Mucosa of stomach (tissue), 1 donor: Measurements from ENCODE around the gene ABHD17A.

Source experiments
- H3K27me3 ChIP-seq: one replicate; pipeline ENCODE4 v1.7.0; 2013; ENCODE audit warnings: mild to moderate bottlenecking, low read length; ENCODE audit not compliant: control insufficient read depth, insufficient read depth
- H3K36me3 ChIP-seq: one replicate; pipeline ENCODE4 v1.7.0; 2013; ENCODE audit warnings: low read length; ENCODE audit not compliant: control insufficient read depth, insufficient read depth
- H3K4me1 ChIP-seq: one replicate; pipeline ENCODE4 v1.7.0; 2013; ENCODE audit warnings: mild to moderate bottlenecking, low read length; ENCODE audit not compliant: control insufficient read depth, insufficient read depth
- H3K4me3 ChIP-seq: one replicate; pipeline ENCODE4 v1.7.0; 2013; ENCODE audit warnings: low read length
- H3K9ac ChIP-seq: one replicate; pipeline ENCODE4 v1.7.0; 2013; ENCODE audit warnings: mild to moderate bottlenecking, low read length, moderate library complexity
- H3K9me3 ChIP-seq: one replicate; pipeline ENCODE4 v1.7.0; 2013; ENCODE audit warnings: mild to moderate bottlenecking, low read length, moderate library complexity; ENCODE audit not compliant: control insufficient read depth
- donor health status: Pancreatic carcinoma.

The ABHD17A gene

GRCh38 chr19:1865172-1866010, 19.9 kb downstream of the ABHD17A start:
- Histone ChIP-seq H3K4me3 (peak overlapping the region; percentile 25), H3K4me1 (peaks cover 22% of the 10 kb centered on the region), H3K9me3 (no peaks in the 10 kb centered on the region), H3K36me3 (no peaks in the 10 kb centered on the region), H3K27me3 (no peaks in the 10 kb centered on the region), H3K9ac (peak overlapping the region; percentile 69)

- Histone ChIP-seq H3K27me3 (no peaks in the 10 kb centered on the region), H3K36me3 (no peaks in the 10 kb centered on the region), H3K4me1 (peaks cover 30% of the 10 kb centered on the region), H3K9ac (peak overlapping the region; percentile 69), H3K4me3 (peak overlapping the region; percentile 25), H3K9me3 (no peaks in the 10 kb centered on the region)
These were observed 20.7 kb downstream of the ABHD17A start for GRCh38 chr19:1864480-1865171.

- Histone ChIP-seq H3K36me3 (no peaks in the 10 kb centered on the region), H3K9ac (peak overlapping the region; percentile 69), H3K9me3 (no peaks in the 10 kb centered on the region), H3K4me1 (peaks cover 38% of the 10 kb centered on the region), H3K4me3 (peak overlapping the region; percentile 25), H3K27me3 (no peaks in the 10 kb centered on the region)
These were observed 21.4 kb downstream of the ABHD17A start for GRCh38 chr19:1863638-1864479.

- H3K4me3 ChIP-seq: peak within 1 kb of the TSS; percentile 31
These were observed 22.0 kb downstream of the ABHD17A start, which contains the start of gene KLF16 for GRCh38 chr19:1863328-1863637. TSS of gene KLF16 (minus strand) at chr19:1863579. CDS start at chr19:1863497, 82 bp downstream.

GRCh38 chr19:1862424-1863327, 22.6 kb downstream of the ABHD17A start:
- Histone ChIP-seq H3K4me1 (peaks cover 50% of the 10 kb centered on the region), H3K9me3 (no peaks in the 10 kb centered on the region), H3K27me3 (no peaks in the 10 kb centered on the region), H3K4me3 (peak overlapping the region; percentile 31), H3K36me3 (no peaks in the 10 kb centered on the region), H3K9ac (peak overlapping the region; percentile 71)

More at GRCh38 chr19:1863328-1863637, 22.0 kb downstream of the ABHD17A start, which contains the start of gene KLF16:
- Histone ChIP-seq H3K36me3 (no peaks in the 10 kb centered on the region), H3K9ac (peak within 1 kb of the TSS; percentile 71), H3K9me3 (no peaks in the 10 kb centered on the region), H3K27me3 (no peaks in the 10 kb centered on the region), H3K4me1 (peaks cover 43% of the 10 kb centered on the region)

GRCh38 chr19:1862068-1862423, 23.2 kb downstream of the ABHD17A start:
- H3K36me3 ChIP-seq: no peaks in the 10 kb centered on the region
- H3K9ac ChIP-seq: peak overlapping the region; percentile 71
- peak overlapping the region; percentile 31 for H3K4me3 ChIP-seq
- no peaks in the 10 kb centered on the region for H3K9me3 ChIP-seq
- no peaks in the 10 kb centered on the region for H3K27me3 ChIP-seq
- peaks cover 56% of the 10 kb centered on the region for H3K4me1 ChIP-seq

GRCh38 chr19:1861599-1862031, 23.7 kb downstream of the ABHD17A start:
- Histone ChIP-seq H3K27me3 (no peaks in the 10 kb centered on the region), H3K9me3 (no peaks in the 10 kb centered on the region), H3K4me1 (peaks cover 60% of the 10 kb centered on the region), H3K4me3 (peak overlapping the region; percentile 31), H3K36me3 (no peaks in the 10 kb centered on the region), H3K9ac (peak overlapping the region; percentile 71)

- Histone ChIP-seq H3K9ac (peak overlapping the region; percentile 71), H3K36me3 (no peaks in the 10 kb centered on the region), H3K27me3 (no peaks in the 10 kb centered on the region), H3K4me3 (no peak overlapping the region), H3K4me1 (peaks cover 66% of the 10 kb centered on the region), H3K9me3 (no peaks in the 10 kb centered on the region)
These were observed 24.3 kb downstream of the ABHD17A start for GRCh38 chr19:1860821-1861598.

- Histone ChIP-seq H3K9ac (peak overlapping the region; percentile 71), H3K27me3 (peaks cover 2% of the 10 kb centered on the region), H3K4me3 (no peak overlapping the region)
These were observed 25.1 kb downstream of the ABHD17A start for GRCh38 chr19:1860042-1860775.

GRCh38 chr19:1859331-1859781, 25.9 kb downstream of the ABHD17A start:
- H3K4me1 ChIP-seq: peaks cover 76% of the 10 kb centered on the region
- H3K9ac ChIP-seq: no peak overlapping the region
- peaks cover 2% of the 10 kb centered on the region for H3K27me3 ChIP-seq
- no peaks in the 10 kb centered on the region for H3K36me3 ChIP-seq
- no peaks in the 10 kb centered on the region for H3K9me3 ChIP-seq
- no peak overlapping the region for H3K4me3 ChIP-seq

More at GRCh38 chr19:1860042-1860775, 25.1 kb downstream of the ABHD17A start:
- Histone ChIP-seq H3K9me3 (no peaks in the 10 kb centered on the region), H3K36me3 (no peaks in the 10 kb centered on the region), H3K4me1 (peaks cover 73% of the 10 kb centered on the region)
